DND-41 (cell line): ENCODE measurements around the gene RAB3C.

Experiments used
- CTCF ChIP-seq: IDR thresholded peaks from 2 replicates; pipeline ENCODE4 v1.5.1; 2012; ENCODE audit warnings: borderline replicate concordance, low read length, moderate library complexity, mild to moderate bottlenecking; ENCODE audit not compliant: poor library complexity, severe bottlenecking; ENCODE audit errors: extremely low read depth
- EZH2 ChIP-seq: IDR thresholded peaks from 3 replicates; pipeline ENCODE4 v1.6.1; 2012; ENCODE audit warnings: borderline replicate concordance, low read depth, mild to moderate bottlenecking, moderate library complexity, low read length, inconsistent platforms; ENCODE audit not compliant: severe bottlenecking

GRCh38 chr5:58827463-58827862, 244.6 kb downstream of the RAB3C start:
- TF ChIP-seq CTCF = no peak
- no peak for TF ChIP-seq EZH2
